Spleen (tissue), 7 donors: Measurements from ENCODE around the gene NOD2.
A peak's percentile ranks its signal among the peaks of the same experiment; 100 is the strongest.

Source experiments
- CTCF ChIP-seq, 11 experiments: fragments of 200-600 bp in 7 of 11; fragments of 450-650 bp in 4 of 11; sonication (generic) in 4 of 11; IDR thresholded peaks in 8 of 11; conservative IDR thresholded peaks in 3 of 11; 1 replicate in 7 of 11; 2 replicates in 4 of 11; pipeline versions ENCODE4 v1.4.0 to v1.8.0; 2016 to 2021; ENCODE audit warnings: antibody characterized with exemption in 11 of 11, inconsistent platforms in 4 of 11, mild to moderate bottlenecking in 1 of 11
- POLR2AphosphoS5 ChIP-seq, 3 donors: sonication (generic); formaldehyde crosslinking; IDR thresholded peaks; one replicate each; pipeline ENCODE4 v1.5.1; 2017; ENCODE audit warnings: antibody characterized with exemption in 3 of 3
- donor health status: DM: no; HTN: no; CAD: no; lungs with moderate emphysema.
- donor health status: DM: no; HTN: no; CAD: no.
- donor health status: DM: no; HTN: no; CAD: no.

- TF ChIP-seq CTCF (IDR thresholded peaks at IDR 0.05 in 8 of 11, conservative IDR thresholded peaks at IDR 0.05 in 3 of 11): no peak
- peak in 2 of 3 donors; percentile 63 to 75 for TF ChIP-seq POLR2AphosphoS5 (IDR thresholded peaks at IDR 0.05)
These were observed 9.6 kb upstream of the NOD2 start for GRCh38 chr16:50683689-50684374.
